Measurements from ENCODE around the gene CHTF18.

CHTF18 gene

DNA sequence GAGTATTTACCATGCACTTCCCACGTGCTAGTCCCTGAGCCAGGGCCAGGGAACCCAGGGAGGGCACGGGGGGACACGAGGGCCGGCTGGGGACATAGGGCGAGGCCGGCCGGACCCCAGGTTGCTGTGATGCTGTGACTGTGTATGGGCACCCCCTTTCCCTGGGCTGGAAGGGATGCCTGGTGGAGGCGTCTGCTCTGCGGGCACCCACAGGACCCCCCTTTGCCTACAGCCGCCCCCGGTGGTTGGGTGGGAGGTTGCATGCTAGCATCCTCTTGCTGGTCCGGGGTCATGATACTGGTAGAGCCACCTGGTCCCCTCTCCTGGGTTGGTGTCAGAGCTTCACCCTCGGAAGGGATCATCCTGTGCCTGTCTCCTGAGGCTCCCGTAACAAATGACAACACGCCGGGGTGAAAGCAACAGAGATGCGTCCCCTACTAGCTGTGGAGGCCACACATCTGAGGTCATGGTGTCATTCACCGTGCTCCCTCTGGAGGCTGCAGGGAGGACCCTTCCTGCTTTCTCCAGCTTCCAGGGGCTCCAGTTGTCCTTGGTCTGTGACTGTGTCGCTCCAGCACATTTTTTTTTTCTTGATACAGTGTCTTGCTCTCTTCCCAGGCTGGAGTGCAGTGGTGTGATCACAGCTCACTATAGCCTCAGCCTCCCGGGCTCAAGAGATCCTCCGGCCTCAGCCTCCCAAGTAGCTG, 44.5 kb upstream of the CHTF18 start:
- peaks cover 7% of the 10 kb centered on the region; the same call in 1 of the 2 replicates for H3K79me2 ChIP-seq (ENCODE audit: insufficient read depth, low read length)
- TF ChIP-seq EZH2phosphoT487 (IDR thresholded peaks at IDR 0.05; ENCODE audit: borderline replicate concordance) = no peak
- peak; percentile 41; the same call in 1 of the 2 replicates for TF ChIP-seq CTCF (conservative IDR thresholded peaks at IDR 0.05; ENCODE audit: low read length)
- no peaks in the 10 kb centered on the region for H4K20me1 ChIP-seq (ENCODE audit: insufficient read depth, low read length, poor library complexity, severe bottlenecking)
- no peaks in the 10 kb centered on the region for H3K27me3 ChIP-seq (ENCODE audit: insufficient read depth, low read length, poor library complexity, severe bottlenecking)
- no peak overlapping the region for H3K4me3 ChIP-seq (ENCODE audit: low read length, poor library complexity, severe bottlenecking)
- H3K9me2 ChIP-seq (replicated peaks; ENCODE audit: low read depth, low read length) = no peaks in the 10 kb centered on the region
- no peaks in the 10 kb centered on the region for H3K36me3 ChIP-seq (ENCODE audit: insufficient read depth, low read length)
- no peaks in the 10 kb centered on the region for H3F3A ChIP-seq (ENCODE audit: low read depth)
- no peaks in the 10 kb centered on the region for H3K4me1 ChIP-seq (ENCODE audit: insufficient read depth, low read length, poor library complexity, severe bottlenecking)
- no peak overlapping the region for H3K4me2 ChIP-seq (ENCODE audit: low read depth, low read length, poor library complexity, severe bottlenecking)
- H3K9ac ChIP-seq (ENCODE audit: low read depth, low read length, poor library complexity, severe bottlenecking) = no peak overlapping the region
- H3K9me3 ChIP-seq (ENCODE audit: insufficient read depth, low read depth, low read length) = no peaks in the 10 kb centered on the region
- H2AFZ ChIP-seq (ENCODE audit: low read length) = no peak overlapping the region

GRCh38 chr16:745739-746138, 42.7 kb upstream of the CHTF18 start:
- no peaks in the 10 kb centered on the region for H3F3A ChIP-seq (ENCODE audit: low read depth)
- peak; percentile 42; the same call in 1 of the 2 replicates for TF ChIP-seq CTCF (conservative IDR thresholded peaks at IDR 0.05; ENCODE audit: low read length)
- no peak for TF ChIP-seq EZH2phosphoT487 (IDR thresholded peaks at IDR 0.05; ENCODE audit: borderline replicate concordance)
- no peaks in the 10 kb centered on the region for H3K9me3 ChIP-seq (ENCODE audit: insufficient read depth, low read depth, low read length)
- H3K4me2 ChIP-seq (ENCODE audit: low read depth, low read length, poor library complexity, severe bottlenecking) = no peak overlapping the region
- H3K4me3 ChIP-seq (ENCODE audit: low read length, poor library complexity, severe bottlenecking) = no peak overlapping the region
- no peaks in the 10 kb centered on the region for H4K20me1 ChIP-seq (ENCODE audit: insufficient read depth, low read length, poor library complexity, severe bottlenecking)
- H3K79me2 ChIP-seq (ENCODE audit: insufficient read depth, low read length) = no peaks in the 10 kb centered on the region
- no peak overlapping the region for H3K9ac ChIP-seq (ENCODE audit: low read depth, low read length, poor library complexity, severe bottlenecking)
- H3K36me3 ChIP-seq (ENCODE audit: insufficient read depth, low read length) = no peaks in the 10 kb centered on the region
- H3K4me1 ChIP-seq (ENCODE audit: insufficient read depth, low read length, poor library complexity, severe bottlenecking) = no peaks in the 10 kb centered on the region
- no peak overlapping the region for H2AFZ ChIP-seq (ENCODE audit: low read length)
- no peaks in the 10 kb centered on the region for H3K27me3 ChIP-seq (ENCODE audit: insufficient read depth, low read length, poor library complexity, severe bottlenecking)
- no peaks in the 10 kb centered on the region for H3K9me2 ChIP-seq (replicated peaks; ENCODE audit: low read depth, low read length)

DNA sequence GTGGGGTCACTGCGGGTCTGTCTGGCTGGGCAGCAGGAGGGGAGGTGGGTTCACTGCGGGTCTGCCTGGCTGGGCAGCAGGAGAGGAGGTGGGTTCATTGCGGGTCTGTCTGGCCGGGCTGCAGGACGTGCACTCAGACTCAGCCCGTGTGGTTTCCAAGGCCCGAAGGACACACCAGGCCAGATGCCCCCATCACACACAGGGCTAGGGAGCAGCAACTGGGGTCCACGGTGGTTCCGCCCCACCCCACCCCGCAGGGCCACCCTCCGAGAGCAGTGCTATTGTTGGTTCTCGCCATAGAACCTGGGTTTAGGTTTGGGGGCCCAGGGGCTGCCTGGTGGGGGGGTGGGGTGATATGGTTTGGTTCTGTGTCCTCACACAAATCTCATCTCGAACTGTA, 41.8 kb upstream of the CHTF18 start:
- no peaks in the 10 kb centered on the region for H3K4me1 ChIP-seq (ENCODE audit: insufficient read depth, low read length, poor library complexity, severe bottlenecking)
- no peak overlapping the region for H3K4me2 ChIP-seq (ENCODE audit: low read depth, low read length, poor library complexity, severe bottlenecking)
- H3K9ac ChIP-seq (ENCODE audit: low read depth, low read length, poor library complexity, severe bottlenecking) = no peak overlapping the region
- no peaks in the 10 kb centered on the region for H3K9me3 ChIP-seq (ENCODE audit: insufficient read depth, low read depth, low read length)
- TF ChIP-seq EZH2phosphoT487 (IDR thresholded peaks at IDR 0.05; ENCODE audit: borderline replicate concordance) (no peak), CTCF (conservative IDR thresholded peaks at IDR 0.05; ENCODE audit: low read length) (no peak)
- H3K27me3 ChIP-seq (ENCODE audit: insufficient read depth, low read length, poor library complexity, severe bottlenecking) = no peaks in the 10 kb centered on the region
- H2AFZ ChIP-seq (ENCODE audit: low read length) = no peak overlapping the region
- no peak overlapping the region for H3K4me3 ChIP-seq (ENCODE audit: low read length, poor library complexity, severe bottlenecking)
- H3F3A ChIP-seq (ENCODE audit: low read depth) = no peaks in the 10 kb centered on the region
- H4K20me1 ChIP-seq (ENCODE audit: insufficient read depth, low read length, poor library complexity, severe bottlenecking) = no peaks in the 10 kb centered on the region
- H3K9me2 ChIP-seq (replicated peaks; ENCODE audit: low read depth, low read length) = no peaks in the 10 kb centered on the region
- H3K36me3 ChIP-seq (ENCODE audit: insufficient read depth, low read length) = no peaks in the 10 kb centered on the region
- no peaks in the 10 kb centered on the region for H3K79me2 ChIP-seq (ENCODE audit: insufficient read depth, low read length)

All from Loucy (cell line).